GM13977 (cell line): ENCODE measurements around the gene HNRNPL.

ENCODE experiments used
- DNase-seq: peaks from one replicate; pipeline ENCODE4 v3.0.0; 2012; ENCODE audit warnings: low spot score
- in situ Hi-C: fragments of 300-500 bp; cut with MboI; formaldehyde crosslinking; loops from one replicate; pipeline ENCODE4 v1.12.0; 2022; ENCODE audit warnings: low sequenced_read_pairs, low pct_unique_long_range_greater_than_20kb, mixed read lengths, inconsistent platforms; ENCODE audit not compliant: unreplicated experiment
- TF ChIP-seq, protein P1 (sequence below): IDR thresholded peaks from 2 replicates; pipeline ENCODE4 v1.5.1; 2012; ENCODE audit warnings: mild to moderate bottlenecking, control low read depth; ENCODE audit not compliant: insufficient read depth; ENCODE audit errors: extremely low read depth, missing control alignments

The HNRNPL gene

DNA sequence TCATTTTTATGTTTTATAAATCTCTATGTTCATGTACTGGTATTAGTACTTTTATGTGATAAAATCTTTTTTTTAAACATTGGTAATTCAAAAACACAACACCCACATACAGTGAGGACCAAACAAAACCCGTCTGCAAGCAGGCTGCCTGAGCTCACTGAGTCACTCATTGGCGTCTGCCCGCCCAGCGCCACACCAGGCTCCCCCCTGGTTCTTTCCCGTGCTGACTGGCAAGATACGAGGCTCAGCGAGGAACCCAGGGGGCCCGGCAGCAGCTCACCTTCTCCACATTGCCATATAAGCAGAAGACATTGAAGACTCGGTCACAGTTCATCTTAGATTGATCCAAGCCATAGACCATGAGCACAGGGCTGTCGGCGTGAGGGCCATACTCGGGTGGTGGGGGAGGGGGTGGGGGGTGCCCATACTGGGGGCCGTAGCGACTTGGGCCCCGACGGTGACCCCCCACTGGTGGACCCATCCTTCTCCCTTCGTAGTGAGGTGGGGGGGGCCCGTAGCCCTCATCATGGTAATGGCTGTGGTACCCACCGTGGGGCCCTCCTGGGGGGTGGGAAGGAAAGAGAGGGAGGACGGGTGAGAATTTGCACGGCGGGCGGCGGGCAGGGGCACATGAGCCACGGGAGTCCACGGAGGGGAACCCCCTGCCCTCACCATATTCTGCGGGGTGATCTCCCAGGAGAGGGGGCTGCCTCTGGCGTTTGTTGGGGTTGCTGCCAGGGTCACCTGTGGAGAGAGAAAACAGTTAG is 9.8 kb downstream of the HNRNPL start:
- TF ChIP-seq, protein P1, sequence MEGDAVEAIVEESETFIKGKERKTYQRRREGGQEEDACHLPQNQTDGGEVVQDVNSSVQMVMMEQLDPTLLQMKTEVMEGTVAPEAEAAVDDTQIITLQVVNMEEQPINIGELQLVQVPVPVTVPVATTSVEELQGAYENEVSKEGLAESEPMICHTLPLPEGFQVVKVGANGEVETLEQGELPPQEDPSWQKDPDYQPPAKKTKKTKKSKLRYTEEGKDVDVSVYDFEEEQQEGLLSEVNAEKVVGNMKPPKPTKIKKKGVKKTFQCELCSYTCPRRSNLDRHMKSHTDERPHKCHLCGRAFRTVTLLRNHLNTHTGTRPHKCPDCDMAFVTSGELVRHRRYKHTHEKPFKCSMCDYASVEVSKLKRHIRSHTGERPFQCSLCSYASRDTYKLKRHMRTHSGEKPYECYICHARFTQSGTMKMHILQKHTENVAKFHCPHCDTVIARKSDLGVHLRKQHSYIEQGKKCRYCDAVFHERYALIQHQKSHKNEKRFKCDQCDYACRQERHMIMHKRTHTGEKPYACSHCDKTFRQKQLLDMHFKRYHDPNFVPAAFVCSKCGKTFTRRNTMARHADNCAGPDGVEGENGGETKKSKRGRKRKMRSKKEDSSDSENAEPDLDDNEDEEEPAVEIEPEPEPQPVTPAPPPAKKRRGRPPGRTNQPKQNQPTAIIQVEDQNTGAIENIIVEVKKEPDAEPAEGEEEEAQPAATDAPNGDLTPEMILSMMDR, result no peak
- no peak for DNase-seq
- in situ Hi-C loops, result no loop called here

DNA sequence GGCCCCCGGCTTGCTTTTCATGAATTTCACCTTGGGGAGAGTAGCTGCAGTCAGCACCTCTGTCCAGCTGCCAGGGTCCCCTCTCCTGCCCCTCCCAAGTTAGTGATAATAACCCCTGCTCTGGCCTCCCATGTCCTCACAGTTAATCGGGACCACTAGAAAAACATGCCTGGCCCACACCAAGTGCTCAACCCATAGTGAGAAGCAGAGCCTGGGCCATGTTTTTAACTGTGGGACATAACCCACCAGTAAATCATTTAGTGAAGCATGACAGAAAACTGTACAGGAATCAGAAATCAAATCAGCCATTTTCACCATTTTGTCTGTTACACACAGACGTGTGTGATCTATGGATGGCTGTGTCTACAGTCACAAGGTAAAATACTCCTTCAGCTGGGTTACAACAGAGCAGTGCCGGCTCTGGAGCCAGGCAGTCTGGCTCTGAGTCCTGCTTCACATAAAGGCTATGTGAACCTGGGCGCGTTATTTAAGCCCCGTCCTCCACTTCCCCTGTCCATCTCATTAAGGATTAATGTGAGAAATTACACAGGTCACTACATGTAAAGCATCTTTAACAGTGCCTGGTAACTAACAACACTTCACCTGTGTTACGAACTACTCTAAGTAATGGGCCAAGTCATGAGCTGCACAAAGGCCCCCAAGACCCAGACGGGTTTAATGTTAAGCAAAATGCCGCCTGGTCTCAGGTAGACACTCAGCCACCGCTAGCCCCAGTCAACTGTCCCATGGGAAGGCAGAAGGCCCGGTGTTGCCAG is 10.6 kb downstream of the HNRNPL start:
- TF ChIP-seq, protein P1, result no peak
- in situ Hi-C loops, result no loop called here
- DNase-seq, result no peak

GRCh38 chr19:38838208-38838985 is 11.4 kb downstream of the HNRNPL start:
- no peak for DNase-seq
- in situ Hi-C loops, result no loop called here
- TF ChIP-seq, protein P1, result no peak

DNA sequence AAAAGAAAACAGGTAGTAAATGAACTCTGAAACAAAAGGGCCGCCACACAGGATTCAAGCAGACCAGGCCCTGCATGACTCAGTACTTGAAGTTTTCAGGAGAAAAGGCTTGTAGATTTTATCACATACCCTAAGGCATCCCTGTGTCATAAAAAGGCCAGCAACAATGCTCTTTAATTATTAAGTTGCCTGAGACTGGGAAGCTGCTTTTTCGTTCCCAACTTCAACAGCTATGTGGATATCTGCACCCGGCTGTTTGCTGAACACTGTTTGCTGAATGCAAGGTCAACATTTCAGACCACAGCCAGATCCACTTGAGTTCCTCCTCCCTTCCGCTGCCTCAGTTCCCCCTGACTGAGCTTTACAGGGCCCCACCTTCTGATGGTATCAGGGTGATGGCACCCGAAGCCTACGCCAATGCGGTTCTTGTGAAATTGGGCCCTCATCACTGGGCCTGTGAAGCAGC is 12.1 kb downstream of the HNRNPL start:
- in situ Hi-C loops, result no loop called here
- TF ChIP-seq, protein P1, result no peak
- no peak for DNase-seq

GRCh38 chr19:38836983-38837626 is 12.7 kb downstream of the HNRNPL start:
- DNase-seq, result no peak
- in situ Hi-C loops, result no loop called here
- TF ChIP-seq, protein P1, result no peak
